Panc1 (cell line): ENCODE data around the gene CIC.

ENCODE experiments used
- CTCF ChIP-seq: fragments of 450-650 bp; IDR thresholded peaks from 2 replicates; pipeline ENCODE4 v1.5.1; 2017; ENCODE audit warnings: mild to moderate bottlenecking
- POLR2AphosphoS5 ChIP-seq: IDR thresholded peaks from 2 replicates; pipeline ENCODE4 v1.6.1; 2012; ENCODE audit warnings: mild to moderate bottlenecking, low read depth, low read length, moderate library complexity
- REST ChIP-seq, 2 experiments: IDR thresholded peaks; 2 replicates each; pipeline ENCODE4 v1.6.1; 2011 to 2012; ENCODE audit warnings: low read depth in 2 of 2, control low read depth in 1 of 2, low read length in 1 of 2, mild to moderate bottlenecking in 1 of 2, moderate library complexity in 1 of 2; ENCODE audit not compliant: insufficient read depth in 1 of 2
- SIN3A ChIP-seq: IDR thresholded peaks from 2 replicates; pipeline ENCODE4 v1.6.1; 2012; ENCODE audit warnings: low read depth, mild to moderate bottlenecking, low read length, moderate library complexity, borderline replicate concordance; ENCODE audit not compliant: insufficient read depth
- TCF7L2 ChIP-seq: IDR thresholded peaks from 2 replicates; pipeline ENCODE4 v1.6.1; 2011; ENCODE audit warnings: mild to moderate bottlenecking, low read depth, low read length, inconsistent platforms

- TF ChIP-seq CTCF, result no peak
- no peak for TF ChIP-seq REST (IDR thresholded peaks at IDR 0.05; ENCODE audit: insufficient read depth in 1 of 2, low read depth in 2 of 2, low read length in 1 of 2)
- TF ChIP-seq POLR2AphosphoS5, result no peak
- no peak for TF ChIP-seq SIN3A
- TF ChIP-seq TCF7L2, result no peak
These were observed 35.3 kb upstream of the CIC start for GRCh38 chr19:42233678-42234292.
